Hippocampal formation (tissue), 2 donors: ENCODE measurements around the gene WDHD1.
"Not testable (repeated sequence)": the region's sequence is repeated elsewhere in the genome, so short reads cannot be mapped to it uniquely, and the experiment has no call there.

Experiments
- DNase-seq, 2 donors: peaks; one replicate each; lab custom pipeline; 2025; lab: John Stamatoyannopoulos, UW

The WDHD1 gene

DNA sequence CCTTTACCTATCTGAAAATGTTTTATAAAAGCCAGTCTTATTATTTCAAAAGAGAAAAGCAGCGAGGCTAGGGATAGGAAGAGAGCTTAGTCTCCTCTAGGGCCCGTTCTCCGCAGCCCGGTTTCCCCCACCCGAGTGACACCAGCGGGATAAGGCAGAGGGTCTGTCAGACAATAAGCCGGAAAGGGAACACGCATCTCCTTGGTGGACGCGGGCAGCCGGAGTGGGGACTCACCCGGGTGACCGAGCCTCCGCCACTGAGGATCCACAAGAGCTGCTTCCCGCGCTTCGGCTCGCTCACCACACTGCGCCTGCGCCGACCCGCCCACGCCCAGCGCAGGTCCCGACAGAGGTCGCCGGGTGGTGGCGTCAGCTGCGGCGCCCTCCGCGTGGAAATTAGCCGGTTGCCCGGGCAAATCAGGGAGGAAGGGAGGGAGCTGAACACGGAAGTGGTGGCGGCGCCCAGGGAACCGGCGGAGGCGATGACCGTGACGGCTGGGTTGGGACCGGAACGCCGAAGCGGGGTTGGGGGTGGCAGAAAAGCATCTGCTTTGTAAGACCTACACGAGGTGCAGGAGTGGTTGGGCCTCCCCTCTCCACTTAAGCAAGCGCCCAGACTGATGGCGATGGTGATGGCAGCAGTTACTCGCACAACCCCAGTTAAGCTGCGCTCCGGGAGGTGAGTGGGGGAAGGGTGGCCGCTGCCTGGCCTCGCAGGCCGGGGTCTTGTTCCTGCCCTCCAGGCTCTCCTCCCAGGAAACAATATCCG is at the start of gene WDHD1, which contains the start of gene SOCS4:
WDHD1 (minus strand) TSS at position 307 of the 769 bp plus-strand sequence. CDS start 312 bp downstream, outside the sequence.
SOCS4 (plus strand) TSS at position 444 of the 769 bp plus-strand sequence. CDS start 15,806 bp downstream, outside the sequence.
- peak; percentile 88 to 95 for DNase-seq

GRCh38 chr14:55075628-55076175 is 48.8 kb upstream of the WDHD1 start:
- DNase-seq, result no peak

GRCh38 chr14:55074662-55075061 is 47.8 kb upstream of the WDHD1 start:
- no peak for DNase-seq

GRCh38 chr14:55073856-55074255 is 47.0 kb upstream of the WDHD1 start:
- DNase-seq, result no peak

DNA sequence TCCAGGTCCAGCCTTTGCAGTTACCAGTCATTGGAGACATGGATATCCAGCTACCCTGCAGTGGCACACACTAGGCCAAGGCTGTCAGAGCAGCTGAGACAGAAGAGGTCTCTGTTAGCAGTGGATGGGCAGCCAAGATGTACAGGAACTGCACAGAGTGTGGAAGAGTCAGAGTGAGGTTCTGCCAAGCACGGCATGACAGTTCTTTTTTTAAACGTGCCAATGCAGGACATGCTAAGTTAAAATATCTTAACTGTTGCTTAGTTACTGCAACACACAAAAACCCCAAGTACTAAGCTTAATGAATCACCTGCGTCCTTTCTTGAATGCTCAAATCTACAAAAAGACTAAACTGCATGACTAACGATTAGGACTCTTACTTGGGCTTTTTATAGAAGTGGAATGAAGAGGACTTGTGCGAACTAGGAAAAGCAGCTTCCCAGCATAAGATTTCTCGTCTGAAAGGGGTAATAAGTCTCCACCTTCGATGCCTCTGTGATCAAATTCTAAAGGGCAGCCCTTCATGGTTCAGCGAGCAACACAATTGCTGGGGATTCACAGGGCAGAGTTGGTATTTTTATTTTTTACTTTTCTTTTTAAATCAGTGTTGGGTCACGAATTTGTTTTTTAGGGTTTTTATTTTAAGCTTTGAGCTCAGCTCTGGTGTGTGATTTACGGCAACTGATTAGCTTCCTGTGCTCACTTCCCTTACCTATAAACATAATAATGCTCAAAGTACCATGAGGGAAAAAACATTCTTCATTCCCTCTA is 45.2 kb upstream of the WDHD1 start:
- peak; percentile 37 to 67 for DNase-seq

DNA sequence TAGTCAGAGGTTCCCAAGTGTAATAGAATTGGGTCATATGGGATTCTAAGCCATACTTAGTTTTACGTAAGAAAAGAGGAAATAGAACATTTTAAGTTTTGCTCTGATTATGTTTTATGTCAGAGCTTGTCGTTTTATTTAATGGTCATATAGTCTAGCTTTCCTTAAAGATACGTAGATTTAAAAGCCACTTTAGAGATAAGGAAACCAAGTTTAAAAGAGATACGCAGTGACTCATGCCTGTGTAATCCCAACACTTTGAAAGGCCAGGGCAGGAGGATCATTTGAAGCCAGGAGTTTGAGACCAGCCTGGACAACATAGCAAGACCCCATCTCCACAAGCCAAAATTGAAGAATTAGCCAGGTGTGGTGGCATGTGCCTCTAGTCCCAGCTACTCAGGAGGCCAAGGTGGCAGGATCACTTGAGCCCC is 44.1 kb upstream of the WDHD1 start:
- DNase-seq, result no peak

- no peak for DNase-seq
Observed at GRCh38 chr14:55066223-55066622, 39.3 kb upstream of the WDHD1 start.

GRCh38 chr14:55065411-55065810 is 38.5 kb upstream of the WDHD1 start:
- no peak for DNase-seq

GRCh38 chr14:55064896-55065295 is 38.0 kb upstream of the WDHD1 start:
- DNase-seq, result not testable (repeated sequence)

DNA sequence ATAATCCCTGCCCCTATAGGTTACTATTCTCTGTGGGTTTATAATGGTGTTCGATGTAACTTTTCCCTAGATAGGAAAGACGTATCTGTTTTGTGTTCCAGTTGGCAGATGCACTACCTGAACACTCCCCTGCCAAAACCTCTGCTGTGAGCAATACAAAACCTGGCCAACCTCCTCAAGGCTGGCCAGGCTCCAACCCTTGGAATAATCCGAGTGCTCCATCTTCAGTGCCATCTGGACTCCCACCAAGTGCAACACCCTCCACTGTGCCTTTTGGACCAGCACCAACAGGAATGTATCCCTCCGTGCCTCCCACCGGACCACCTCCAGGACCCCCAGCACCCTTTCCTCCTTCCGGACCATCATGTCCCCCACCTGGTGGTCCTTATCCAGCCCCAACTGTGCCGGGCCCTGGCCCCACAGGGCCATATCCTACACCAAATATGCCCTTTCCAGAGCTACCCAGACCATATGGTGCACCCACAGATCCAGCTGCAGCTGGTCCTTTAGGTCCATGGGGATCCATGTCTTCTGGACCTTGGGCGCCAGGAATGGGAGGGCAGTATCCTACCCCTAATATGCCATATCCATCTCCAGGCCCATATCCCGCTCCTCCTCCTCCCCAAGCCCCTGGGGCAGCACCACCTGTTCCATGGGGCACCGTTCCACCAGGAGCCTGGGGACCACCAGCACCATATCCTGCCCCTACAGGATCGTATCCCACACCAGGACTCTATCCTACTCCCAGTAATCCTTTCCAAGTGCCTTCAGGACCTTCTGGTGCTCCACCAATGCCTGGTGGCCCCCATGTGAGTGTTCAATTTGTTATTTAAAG is 35.8 kb upstream of the WDHD1 start:
- no peak for DNase-seq

- DNase-seq, result no peak
Observed at GRCh38 chr14:55059333-55059732, 32.4 kb upstream of the WDHD1 start.

DNA sequence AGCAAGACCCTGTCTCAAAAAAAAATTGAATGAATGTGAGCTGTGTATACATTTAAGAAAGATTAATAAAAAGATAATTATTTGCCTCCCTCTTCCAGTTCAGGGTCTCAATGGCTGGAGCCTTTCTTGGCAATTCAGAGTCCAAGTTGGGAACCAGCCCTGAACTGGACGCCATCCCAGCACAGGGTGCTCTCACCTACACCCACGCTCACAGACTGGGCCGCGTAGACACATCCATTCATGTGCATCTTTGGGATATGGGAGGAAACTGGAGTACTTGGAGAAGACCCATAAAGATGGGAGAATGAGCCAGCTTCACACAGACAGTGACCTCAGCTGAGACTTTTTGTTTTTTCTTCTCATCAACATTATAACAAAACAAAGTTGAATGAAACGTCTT is 31.0 kb upstream of the WDHD1 start:
- no peak for DNase-seq

- no peak for DNase-seq
Observed at GRCh38 chr14:55054098-55054497, 27.2 kb upstream of the WDHD1 start.

- DNase-seq, result no peak
Observed at GRCh38 chr14:55053500-55053899, 26.6 kb upstream of the WDHD1 start.

GRCh38 chr14:55053018-55053417 is 26.1 kb upstream of the WDHD1 start:
- no peak for DNase-seq

DNA sequence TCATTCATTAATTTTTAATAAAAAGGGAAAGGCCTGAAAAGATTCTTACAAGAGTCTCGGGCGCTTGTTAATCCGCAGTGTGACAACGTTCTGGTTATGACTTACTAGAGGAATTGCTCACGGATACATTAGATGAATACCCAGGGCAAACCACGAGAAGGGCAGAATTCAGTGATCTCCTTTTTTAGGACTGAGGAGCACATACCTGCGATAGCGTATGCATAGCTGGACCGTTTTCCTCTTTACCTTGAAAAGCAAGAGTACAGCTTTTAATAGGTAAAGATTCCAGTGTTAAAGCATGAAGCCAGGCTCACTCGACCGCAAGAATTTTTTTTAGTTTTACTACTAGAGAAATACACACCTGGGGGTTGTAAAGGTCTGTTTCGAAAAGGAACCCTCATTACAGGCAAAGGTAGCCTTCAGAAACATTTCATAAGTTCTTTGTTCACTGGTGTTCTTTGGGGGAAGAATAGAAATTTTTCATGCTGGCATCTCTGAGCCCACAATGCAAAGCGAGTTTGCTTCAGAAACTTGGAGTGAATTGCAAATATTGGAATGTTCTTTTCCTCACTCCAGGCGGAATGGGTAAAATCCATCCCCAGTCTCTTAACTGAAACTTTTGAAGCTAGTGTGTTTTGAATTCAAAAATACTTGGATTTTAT is 25.5 kb upstream of the WDHD1 start:
- DNase-seq, result peak in 1 of 2 donors; percentile 43

GRCh38 chr14:55051423-55052268 is 24.7 kb upstream of the WDHD1 start, which contains the start of gene MAPK1IP1L:
Gene MAPK1IP1L (plus strand): TSS chr14:55051647. CDS start chr14:55061684, 10,037 bp downstream.
- peak; percentile 85 to 88 for DNase-seq

GRCh38 chr14:55051165-55051422 is 24.2 kb upstream of the WDHD1 start:
- DNase-seq, result no peak

- no peak for DNase-seq
Observed at GRCh38 chr14:55048900-55049436, 22.1 kb upstream of the WDHD1 start.
